HepG2 (cell line): Measurements from ENCODE around the gene PDIA4. TPM values are rescaled to one million over a fixed set of nuclear protein-coding genes. Genes with fewer than 3 reads are reported as not detected.
"Not testable (repeated sequence)": the region's sequence is repeated elsewhere in the genome, so short reads cannot be mapped to it uniquely, and the experiment has no call there.

Experiments
- ATAC-seq: fragments of 200-7000 bp; cut with Tn5 transposase; 3 replicates; pipeline ENCODE4 v1.9.1; 2020; ENCODE audit warnings: mild to moderate bottlenecking, moderate library complexity
- BruUV-seq: library from RNA; stranded (reverse); fragments of 400-500 nt; replicated peaks from 2 replicates; lab custom pipeline; 2021; lab: Mats Ljungman, UMichigan
- CTCF ChIA-PET: fragments of 300-600 bp; formaldehyde crosslinking; extraction: SDS; loops from one replicate; lab custom pipeline; 2021; ENCODE audit warnings: low total read pairs, inconsistent platforms, low intra/inter-chr PET ratio; lab: Yijun Ruan, JAX
- POLR2A ChIA-PET: fragments of 350-600 bp; sonication (Branson Sonifier 250); formaldehyde crosslinking; loops from one replicate; lab custom pipeline; 2020; ENCODE audit warnings: antibody characterized with exemption, inconsistent platforms; lab: Yijun Ruan, JAX
- DNase-seq: peaks from one replicate; pipeline ENCODE4 v3.0.0-alpha.2; 2015; ENCODE audit warnings: low spot score
- FAIRE-seq: peaks from 3 replicates; lab custom pipeline; 2011; peaks lifted over from hg19 to GRCh38; lab: Jason Lieb, UNC
- H2AFZ ChIP-seq: one replicate; pipeline ENCODE4 v1.6.1; 2011; ENCODE audit warnings: low read length, inconsistent platforms
- H3K27ac ChIP-seq: fragments of 300-600 bp; 3 replicates; pipeline ENCODE4 v1.8.0; 2011; ENCODE audit warnings: mixed run types, mild to moderate bottlenecking, mixed read lengths, low read length, inconsistent platforms; ENCODE audit not compliant: insufficient read depth; ENCODE audit errors: extremely low read length
- H3K27me3 ChIP-seq, 2 experiments: fragments of 200-600 bp in 1 of 2; 2 replicates in 1 of 2; 3 replicates in 1 of 2; pipeline versions ENCODE4 v1.6.0 to v1.8.0; 2011; ENCODE audit warnings: low read length in 2 of 2, mild to moderate bottlenecking in 2 of 2, moderate library complexity in 2 of 2, inconsistent platforms in 1 of 2; ENCODE audit not compliant: insufficient read depth in 2 of 2, control insufficient read depth in 1 of 2
- H3K36me3 ChIP-seq, 2 experiments: fragments of 200-600 bp in 1 of 2; replicated peaks in 1 of 2; 2 replicates in 1 of 2; 3 replicates in 1 of 2; pipeline versions ENCODE4 v1.5.1 to v1.8.0; 2011; ENCODE audit warnings: low read length in 2 of 2, inconsistent platforms in 1 of 2; ENCODE audit not compliant: insufficient read depth in 2 of 2, control insufficient read depth in 1 of 2
- H3K4me1 ChIP-seq: 2 replicates; pipeline ENCODE4 v1.5.1; 2012; ENCODE audit warnings: low read length, inconsistent platforms; ENCODE audit not compliant: insufficient read depth
- H3K4me2 ChIP-seq: 2 replicates; pipeline ENCODE4 v1.6.0; 2011; ENCODE audit warnings: low read depth, low read length, inconsistent platforms
- H3K4me3 ChIP-seq, 3 experiments: fragments of 200-600 bp in 1 of 3; sonication (generic), shearing (Covaris generic) in 1 of 3; replicated peaks in 1 of 3; 2 replicates each; pipeline ENCODE4 v1.5.1; 2011 to 2016; ENCODE audit warnings: low read length in 3 of 3, inconsistent platforms in 2 of 3, low read depth in 2 of 3, mild to moderate bottlenecking in 2 of 3, control low read depth in 1 of 3, mixed read lengths in 1 of 3; ENCODE audit not compliant: insufficient read depth in 1 of 3
- H3K79me2 ChIP-seq: one replicate; pipeline ENCODE4 v1.6.1; 2011; ENCODE audit warnings: low read length, inconsistent platforms; ENCODE audit not compliant: insufficient read depth
- H3K9ac ChIP-seq: 2 replicates; pipeline ENCODE4 v1.6.0; 2011; ENCODE audit warnings: mild to moderate bottlenecking, low read depth, low read length, inconsistent platforms; ENCODE audit not compliant: insufficient read depth
- H3K9me3 ChIP-seq: 2 replicates; pipeline ENCODE4 v1.5.1; 2012; ENCODE audit warnings: mild to moderate bottlenecking, low read length
- H4K20me1 ChIP-seq: 2 replicates; pipeline ENCODE4 v1.6.0; 2011; ENCODE audit warnings: inconsistent platforms, mild to moderate bottlenecking, low read length, moderate library complexity; ENCODE audit not compliant: insufficient read depth
- EHMT2 ChIP-seq: fragments of 200-600 bp; sonication (generic); IDR thresholded peaks from 2 replicates; pipeline ENCODE4 v1.7.0; 2017; ENCODE audit warnings: antibody characterized with exemption, low read depth, low read length, borderline replicate concordance
- TAF1 ChIP-seq: sonication (generic); formaldehyde crosslinking; IDR thresholded peaks from 2 replicates; pipeline ENCODE4 v1.4.0; 2020; ENCODE audit warnings: missing genetic modification reagents
- ZNF777 ChIP-seq: sonication (generic); formaldehyde crosslinking; IDR thresholded peaks from 2 replicates; pipeline ENCODE4 v1.4.0; 2020; ENCODE audit warnings: missing genetic modification reagents
- WGBS: methylation state at CpG from one replicate; pipeline ENCODE4 v1.1.6; 2017; ENCODE audit warnings: low lambda C conversion rate; 5-methylcytosine and 5-hydroxymethylcytosine counted together
- in situ Hi-C: cut with HindIII; loops from 2 replicates; pipeline ENCODE4 v1.10.0; 2017; ENCODE audit warnings: low pct_unique_long_range_greater_than_20kb; ENCODE audit not compliant: extremely low pct_ligation_motif_present
- intact Hi-C: fragments of 100-400 bp; cut with micrococcal nuclease; formaldehyde crosslinking; loops from one replicate; pipeline ENCODE4 v1.10.0; 2022; ENCODE audit not compliant: unreplicated experiment
- polyA plus RNA-seq, 8 experiments: library from polyadenylated mRNA; depleted of rRNA in 3 of 8; stranded (reverse) in 7 of 8; unstranded in 1 of 8; fragments of >200 nt; fragmentation: Illumina TruSeq in 4 of 8; extraction: Trizol in 4 of 8; gene quantifications; 2 replicates each; pipeline versions ENCODE4 v1.2.1 to v1.2.3, GENCODE V29; 2011 to 2016; ENCODE audit warnings: low read depth in 4 of 8, missing spikeins in 1 of 8, mixed read lengths in 1 of 8; ENCODE audit not compliant: insufficient read depth in 1 of 8
- total RNA-seq, 5 experiments: library from RNA; depleted of rRNA; stranded (reverse); fragments of >200 nt; fragmentation: Illumina TruSeq; extraction: Trizol; gene quantifications; 2 replicates each; pipeline ENCODE4 v1.2.3, GENCODE V29; 2016; ENCODE audit warnings: low read depth in 1 of 5
- TF ChIP-seq, protein P1 (sequence below): sonication (generic); formaldehyde crosslinking; IDR thresholded peaks from 2 replicates; pipeline ENCODE4 v1.9.0; 2021; ENCODE audit warnings: missing genetic modification reagents, borderline replicate concordance

Gene PDIA4
- total and polyA plus RNA-seq, 2 of the 13 experiments (the other 11 are each of a cell fraction or from before 2014, with no cell fraction given) = 278 to 402 TPM

DNA sequence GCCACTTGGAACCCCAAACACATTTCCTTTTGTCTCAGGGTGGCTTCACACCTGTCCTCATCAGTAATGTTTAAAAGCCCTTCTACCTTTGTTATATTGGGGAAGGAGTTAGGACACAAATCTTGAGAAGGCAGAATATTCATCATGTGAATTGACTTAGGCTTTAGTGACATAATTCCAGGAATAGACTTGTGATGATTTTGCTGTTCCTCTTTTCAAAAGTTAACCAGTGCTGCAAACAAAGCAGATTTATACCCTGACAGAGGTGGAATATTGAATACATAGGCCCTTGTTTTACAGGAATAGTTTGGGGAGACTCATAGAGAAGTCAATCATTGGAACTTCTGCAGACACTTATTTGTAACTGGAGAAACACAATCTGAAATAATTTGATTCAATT is 35.2 kb upstream of the PDIA4 start (continued):
- TF ChIP-seq, protein P1, sequence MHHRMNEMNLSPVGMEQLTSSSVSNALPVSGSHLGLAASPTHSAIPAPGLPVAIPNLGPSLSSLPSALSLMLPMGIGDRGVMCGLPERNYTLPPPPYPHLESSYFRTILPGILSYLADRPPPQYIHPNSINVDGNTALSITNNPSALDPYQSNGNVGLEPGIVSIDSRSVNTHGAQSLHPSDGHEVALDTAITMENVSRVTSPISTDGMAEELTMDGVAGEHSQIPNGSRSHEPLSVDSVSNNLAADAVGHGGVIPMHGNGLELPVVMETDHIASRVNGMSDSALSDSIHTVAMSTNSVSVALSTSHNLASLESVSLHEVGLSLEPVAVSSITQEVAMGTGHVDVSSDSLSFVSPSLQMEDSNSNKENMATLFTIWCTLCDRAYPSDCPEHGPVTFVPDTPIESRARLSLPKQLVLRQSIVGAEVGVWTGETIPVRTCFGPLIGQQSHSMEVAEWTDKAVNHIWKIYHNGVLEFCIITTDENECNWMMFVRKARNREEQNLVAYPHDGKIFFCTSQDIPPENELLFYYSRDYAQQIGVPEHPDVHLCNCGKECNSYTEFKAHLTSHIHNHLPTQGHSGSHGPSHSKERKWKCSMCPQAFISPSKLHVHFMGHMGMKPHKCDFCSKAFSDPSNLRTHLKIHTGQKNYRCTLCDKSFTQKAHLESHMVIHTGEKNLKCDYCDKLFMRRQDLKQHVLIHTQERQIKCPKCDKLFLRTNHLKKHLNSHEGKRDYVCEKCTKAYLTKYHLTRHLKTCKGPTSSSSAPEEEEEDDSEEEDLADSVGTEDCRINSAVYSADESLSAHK = no peak
- TF ChIP-seq ZNF777 (CRISPR knock-in tag) = no peak
- TF ChIP-seq EHMT2 = no peak
- no peak for TF ChIP-seq TAF1

DNA sequence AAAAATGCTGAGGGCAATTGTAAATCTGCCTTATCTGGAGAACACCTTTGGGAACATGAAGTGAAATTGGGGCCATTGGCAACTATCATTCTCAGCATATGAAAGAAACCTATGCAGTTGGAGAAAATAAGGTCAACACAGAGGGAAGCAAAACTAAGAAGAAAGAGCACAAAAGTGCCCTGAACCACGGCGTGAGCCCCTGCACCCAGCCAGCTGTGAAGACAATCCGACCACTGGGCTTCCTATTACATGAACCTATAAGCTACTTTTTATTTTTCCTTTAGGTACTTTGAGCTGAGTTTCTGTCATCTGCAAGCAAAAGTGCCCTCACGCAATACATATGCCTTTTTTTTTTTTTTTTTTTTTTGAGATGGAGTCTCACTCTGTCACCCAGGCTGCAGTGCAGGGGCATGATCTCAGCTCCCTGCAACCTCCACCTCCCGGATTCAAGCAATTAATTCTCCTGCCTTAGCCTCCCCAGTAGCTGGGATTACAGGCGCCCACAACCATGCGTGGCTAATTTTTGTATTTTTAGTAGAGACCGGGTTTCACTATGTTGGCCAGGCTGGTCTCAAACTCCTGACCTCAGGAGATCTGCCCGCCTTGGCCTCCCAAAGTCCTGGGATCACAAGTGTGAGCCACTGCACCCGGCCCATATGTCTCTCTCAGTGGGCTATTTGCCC is 34.1 kb upstream of the PDIA4 start:
- H4K20me1 ChIP-seq, H3K9ac ChIP-seq, H3K4me3 ChIP-seq, H3K4me1 ChIP-seq, H3K27me3 ChIP-seq, H3K4me2 ChIP-seq, H3K36me3 ChIP-seq, ATAC-seq, intact Hi-C loops, BruUV-seq, POLR2A ChIA-PET, H3K9me3 ChIP-seq, H3K79me2 ChIP-seq, FAIRE-seq, H2AFZ ChIP-seq, H3K27ac ChIP-seq, CTCF ChIA-PET, DNase-seq: not testable (repeated sequence)
- 78% methylated on average over 10 of the region's 10 CpGs for WGBS
- in situ Hi-C loops = loop anchor here (5.0 kb wide), 1 partner anchor 60 kb away; no protein-coding TSS in a partner anchor
